GM12878 (cell line): ENCODE results near the gene LRRC23.
A peak's percentile ranks its signal among the peaks of the same experiment; 100 is the strongest.

ENCODE experiments used
- EZH2 ChIP-seq: IDR thresholded peaks from 2 replicates; pipeline ENCODE4 v1.6.1; 2012; ENCODE audit warnings: low read depth, mild to moderate bottlenecking, control low read depth, inconsistent platforms, low read length, borderline replicate concordance; ENCODE audit not compliant: control insufficient read depth
- NR2C2 ChIP-seq: IDR thresholded peaks from 2 replicates; pipeline ENCODE4 v1.6.1; 2011; ENCODE audit warnings: borderline replicate concordance, low read depth; ENCODE audit not compliant: control insufficient read depth, insufficient read length
- POLR2AphosphoS5 ChIP-seq: IDR thresholded peaks from 2 replicates; pipeline ENCODE4 v1.6.1; 2011; ENCODE audit warnings: mild to moderate bottlenecking, low read length, inconsistent platforms
- RFX5 ChIP-seq: IDR thresholded peaks from 2 replicates; pipeline ENCODE4 v1.6.1; 2011; ENCODE audit warnings: low read depth, low read length, improper control_type of control experiment
- TCF12 ChIP-seq: IDR thresholded peaks from 2 replicates; pipeline ENCODE4 v1.6.1; 2011; ENCODE audit warnings: low read depth, mild to moderate bottlenecking, low read length
- ZSCAN29 ChIP-seq: fragments of 450-650 bp; IDR thresholded peaks from 2 replicates; pipeline ENCODE4 v1.6.1; 2017; ENCODE audit warnings: mild to moderate bottlenecking, moderate library complexity
- TF ChIP-seq, protein P1 (sequence below), 3 experiments: IDR thresholded peaks in 2 of 3; conservative IDR thresholded peaks in 1 of 3; 2 replicates each; pipeline ENCODE4 v1.5.1; 2011; ENCODE audit warnings: low read depth in 3 of 3, low read length in 3 of 3, mild to moderate bottlenecking in 3 of 3, control low read depth in 2 of 3, moderate library complexity in 2 of 3, inconsistent platforms in 1 of 3, mixed read lengths in 1 of 3; ENCODE audit not compliant: control insufficient read depth in 2 of 3, insufficient read depth in 1 of 3; ENCODE audit errors: extremely low read depth in 1 of 3
- TF ChIP-seq, protein P2 (sequence below): IDR thresholded peaks from 2 replicates; pipeline ENCODE4 v1.6.1; 2011; ENCODE audit warnings: low read depth, low read length, improper control_type of control experiment, borderline replicate concordance
- TF ChIP-seq, protein P3 (sequence below): IDR thresholded peaks from 2 replicates; pipeline ENCODE4 v1.6.1; 2012; ENCODE audit warnings: low read length, inconsistent platforms
- TF ChIP-seq, protein P4 (sequence below): fragments of 450-650 bp; conservative IDR thresholded peaks from 2 replicates; pipeline ENCODE4 v1.6.1; 2017; ENCODE audit warnings: mild to moderate bottlenecking, moderate library complexity

DNA sequence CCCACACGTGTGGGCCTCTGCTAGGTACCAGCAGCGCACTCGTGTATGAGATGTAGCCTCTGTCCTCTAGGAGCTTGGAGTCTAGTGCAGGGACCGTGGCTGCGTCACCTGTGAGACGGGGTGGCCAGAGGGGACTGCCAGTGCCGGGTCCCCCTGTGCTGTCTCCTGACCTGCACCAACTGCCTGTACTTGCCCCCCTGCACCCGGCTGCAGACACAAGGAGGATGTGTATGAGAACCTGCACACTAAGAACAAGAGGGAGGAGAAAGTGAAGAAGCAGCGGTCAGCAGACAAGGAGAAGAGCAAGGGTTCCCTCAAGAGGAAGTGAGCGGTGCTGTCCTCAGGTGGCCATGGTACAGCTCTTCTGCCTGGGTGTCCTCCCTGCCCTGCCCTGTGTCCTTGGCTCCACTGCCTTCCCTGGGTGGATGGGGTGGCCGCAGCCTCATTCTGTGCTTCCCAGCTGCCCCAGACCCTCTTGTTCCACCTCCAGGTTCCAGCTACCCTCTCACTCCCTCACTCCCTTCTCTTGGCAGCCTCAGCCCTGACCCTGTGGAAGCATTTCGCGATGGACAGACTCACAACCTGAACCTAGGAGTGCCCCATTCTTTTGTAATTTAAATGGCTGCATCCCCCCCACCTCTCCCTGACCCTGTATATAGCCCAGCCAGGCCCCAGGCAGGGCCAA lies 56.1 kb downstream of the LRRC23 start:
- TF ChIP-seq, protein P1, sequence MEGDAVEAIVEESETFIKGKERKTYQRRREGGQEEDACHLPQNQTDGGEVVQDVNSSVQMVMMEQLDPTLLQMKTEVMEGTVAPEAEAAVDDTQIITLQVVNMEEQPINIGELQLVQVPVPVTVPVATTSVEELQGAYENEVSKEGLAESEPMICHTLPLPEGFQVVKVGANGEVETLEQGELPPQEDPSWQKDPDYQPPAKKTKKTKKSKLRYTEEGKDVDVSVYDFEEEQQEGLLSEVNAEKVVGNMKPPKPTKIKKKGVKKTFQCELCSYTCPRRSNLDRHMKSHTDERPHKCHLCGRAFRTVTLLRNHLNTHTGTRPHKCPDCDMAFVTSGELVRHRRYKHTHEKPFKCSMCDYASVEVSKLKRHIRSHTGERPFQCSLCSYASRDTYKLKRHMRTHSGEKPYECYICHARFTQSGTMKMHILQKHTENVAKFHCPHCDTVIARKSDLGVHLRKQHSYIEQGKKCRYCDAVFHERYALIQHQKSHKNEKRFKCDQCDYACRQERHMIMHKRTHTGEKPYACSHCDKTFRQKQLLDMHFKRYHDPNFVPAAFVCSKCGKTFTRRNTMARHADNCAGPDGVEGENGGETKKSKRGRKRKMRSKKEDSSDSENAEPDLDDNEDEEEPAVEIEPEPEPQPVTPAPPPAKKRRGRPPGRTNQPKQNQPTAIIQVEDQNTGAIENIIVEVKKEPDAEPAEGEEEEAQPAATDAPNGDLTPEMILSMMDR (IDR thresholded peaks at IDR 0.05 in 2 of 3, conservative IDR thresholded peaks at IDR 0.05 in 1 of 3; ENCODE audit: control insufficient read depth in 2 of 3, extremely low read depth in 1 of 3, insufficient read depth in 1 of 3, low read depth in 3 of 3, low read length in 3 of 3), result peak; percentile 55 to 85 (median 63); a peak in 5 of 6 replicates
- TF ChIP-seq EZH2, result no peak
- TF ChIP-seq, protein P2, sequence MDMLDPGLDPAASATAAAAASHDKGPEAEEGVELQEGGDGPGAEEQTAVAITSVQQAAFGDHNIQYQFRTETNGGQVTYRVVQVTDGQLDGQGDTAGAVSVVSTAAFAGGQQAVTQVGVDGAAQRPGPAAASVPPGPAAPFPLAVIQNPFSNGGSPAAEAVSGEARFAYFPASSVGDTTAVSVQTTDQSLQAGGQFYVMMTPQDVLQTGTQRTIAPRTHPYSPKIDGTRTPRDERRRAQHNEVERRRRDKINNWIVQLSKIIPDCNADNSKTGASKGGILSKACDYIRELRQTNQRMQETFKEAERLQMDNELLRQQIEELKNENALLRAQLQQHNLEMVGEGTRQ, result no peak
- no peak for TF ChIP-seq NR2C2
- TF ChIP-seq RFX5, result no peak
- no peak for TF ChIP-seq TCF12
- TF ChIP-seq POLR2AphosphoS5, result peak; percentile 32; the same call in 1 of the 2 replicates
- no peak for TF ChIP-seq ZSCAN29
- TF ChIP-seq, protein P3, sequence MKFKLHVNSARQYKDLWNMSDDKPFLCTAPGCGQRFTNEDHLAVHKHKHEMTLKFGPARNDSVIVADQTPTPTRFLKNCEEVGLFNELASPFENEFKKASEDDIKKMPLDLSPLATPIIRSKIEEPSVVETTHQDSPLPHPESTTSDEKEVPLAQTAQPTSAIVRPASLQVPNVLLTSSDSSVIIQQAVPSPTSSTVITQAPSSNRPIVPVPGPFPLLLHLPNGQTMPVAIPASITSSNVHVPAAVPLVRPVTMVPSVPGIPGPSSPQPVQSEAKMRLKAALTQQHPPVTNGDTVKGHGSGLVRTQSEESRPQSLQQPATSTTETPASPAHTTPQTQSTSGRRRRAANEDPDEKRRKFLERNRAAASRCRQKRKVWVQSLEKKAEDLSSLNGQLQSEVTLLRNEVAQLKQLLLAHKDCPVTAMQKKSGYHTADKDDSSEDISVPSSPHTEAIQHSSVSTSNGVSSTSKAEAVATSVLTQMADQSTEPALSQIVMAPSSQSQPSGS, result no peak
- TF ChIP-seq, protein P4, sequence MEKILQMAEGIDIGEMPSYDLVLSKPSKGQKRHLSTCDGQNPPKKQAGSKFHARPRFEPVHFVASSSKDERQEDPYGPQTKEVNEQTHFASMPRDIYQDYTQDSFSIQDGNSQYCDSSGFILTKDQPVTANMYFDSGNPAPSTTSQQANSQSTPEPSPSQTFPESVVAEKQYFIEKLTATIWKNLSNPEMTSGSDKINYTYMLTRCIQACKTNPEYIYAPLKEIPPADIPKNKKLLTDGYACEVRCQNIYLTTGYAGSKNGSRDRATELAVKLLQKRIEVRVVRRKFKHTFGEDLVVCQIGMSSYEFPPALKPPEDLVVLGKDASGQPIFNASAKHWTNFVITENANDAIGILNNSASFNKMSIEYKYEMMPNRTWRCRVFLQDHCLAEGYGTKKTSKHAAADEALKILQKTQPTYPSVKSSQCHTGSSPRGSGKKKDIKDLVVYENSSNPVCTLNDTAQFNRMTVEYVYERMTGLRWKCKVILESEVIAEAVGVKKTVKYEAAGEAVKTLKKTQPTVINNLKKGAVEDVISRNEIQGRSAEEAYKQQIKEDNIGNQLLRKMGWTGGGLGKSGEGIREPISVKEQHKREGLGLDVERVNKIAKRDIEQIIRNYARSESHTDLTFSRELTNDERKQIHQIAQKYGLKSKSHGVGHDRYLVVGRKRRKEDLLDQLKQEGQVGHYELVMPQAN, result no peak
